Measurements from ENCODE around the gene CHML. TPM values are rescaled to one million over a fixed set of nuclear protein-coding genes. Genes with fewer than 3 reads are reported as not detected.

CHML gene
- total RNA-seq, 1 donor from 2014 or later = 9.5 TPM

- no peak for DNase-seq (ENCODE audit: low read depth)
- TF ChIP-seq CTCF (conservative IDR thresholded peaks at IDR 0.05; ENCODE audit: low read depth, low read length) = no peak
- no peak overlapping the region for H3K4me3 ChIP-seq (ENCODE audit: low read depth, low read length)
Observed at GRCh38 chr1:241658081-241658793, 18.1 kb upstream of the CHML start.

- TF ChIP-seq CTCF (conservative IDR thresholded peaks at IDR 0.05; ENCODE audit: low read depth, low read length) = no peak
- H3K4me3 ChIP-seq (ENCODE audit: low read depth, low read length) = no peak overlapping the region
- DNase-seq (ENCODE audit: low read depth) = no peak
Observed at GRCh38 chr1:241654641-241655040, 14.5 kb upstream of the CHML start.

GRCh38 chr1:241654019-241654418, 13.8 kb upstream of the CHML start:
- H3K4me3 ChIP-seq (ENCODE audit: low read depth, low read length) = no peak overlapping the region
- no peak for TF ChIP-seq CTCF (conservative IDR thresholded peaks at IDR 0.05; ENCODE audit: low read depth, low read length)
- no peak for DNase-seq (ENCODE audit: low read depth)

GRCh38 chr1:241652012-241652411, 11.8 kb upstream of the CHML start, which contains the start of gene WDR64:
Gene WDR64 (plus strand): TSS chr1:241652281. CDS start chr1:241652485, 204 bp downstream.
- TF ChIP-seq CTCF (conservative IDR thresholded peaks at IDR 0.05; ENCODE audit: low read depth, low read length) = no peak
- no peak for DNase-seq (ENCODE audit: low read depth)
- H3K4me3 ChIP-seq (ENCODE audit: low read depth, low read length) = no peak within 1 kb of the TSS

- no peak for DNase-seq (ENCODE audit: low read depth)
- TF ChIP-seq CTCF (conservative IDR thresholded peaks at IDR 0.05; ENCODE audit: low read depth, low read length) = no peak
- H3K4me3 ChIP-seq (ENCODE audit: low read depth, low read length) = no peak overlapping the region
Observed at GRCh38 chr1:241648159-241648558, 8.0 kb upstream of the CHML start.

- H3K4me3 ChIP-seq (ENCODE audit: low read depth, low read length) = no peak overlapping the region
- no peak for DNase-seq (ENCODE audit: low read depth)
- no peak for TF ChIP-seq CTCF (conservative IDR thresholded peaks at IDR 0.05; ENCODE audit: low read depth, low read length)
Observed at GRCh38 chr1:241647658-241648057, 7.5 kb upstream of the CHML start.

- no peak overlapping the region for H3K4me3 ChIP-seq (ENCODE audit: low read depth, low read length)
- TF ChIP-seq CTCF (conservative IDR thresholded peaks at IDR 0.05; ENCODE audit: low read depth, low read length) = no peak
- DNase-seq (ENCODE audit: low read depth) = no peak
Observed at GRCh38 chr1:241646201-241646600, 6.0 kb upstream of the CHML start.
